Ishikawa (cell line): ENCODE measurements around the gene RAMP1.

Experiments used
- CEBPB ChIP-seq: IDR thresholded peaks from 2 replicates; pipeline ENCODE4 v1.6.1; 2012
- CREB1 ChIP-seq: IDR thresholded peaks from 2 replicates; pipeline ENCODE4 v1.6.1; 2012; ENCODE audit warnings: low read depth
- EGR1 ChIP-seq: IDR thresholded peaks from 2 replicates; pipeline ENCODE4 v1.6.1; 2012
- EP300 ChIP-seq: IDR thresholded peaks from 2 replicates; pipeline ENCODE4 v1.6.1; 2012; ENCODE audit warnings: borderline replicate concordance
- FOXM1 ChIP-seq: IDR thresholded peaks from 2 replicates; pipeline ENCODE4 v1.6.1; 2012; ENCODE audit warnings: low read depth, borderline replicate concordance
- NFIC ChIP-seq: IDR thresholded peaks from 2 replicates; pipeline ENCODE4 v1.6.1; 2012
- RAD21 ChIP-seq: IDR thresholded peaks from 2 replicates; pipeline ENCODE4 v1.6.1; 2012; ENCODE audit warnings: low read depth
- TAF1 ChIP-seq: IDR thresholded peaks from 2 replicates; pipeline ENCODE4 v1.6.1; 2012; ENCODE audit warnings: low read depth, mild to moderate bottlenecking
- TCF12 ChIP-seq: IDR thresholded peaks from 2 replicates; pipeline ENCODE4 v1.6.1; 2012; ENCODE audit warnings: low read depth
- TEAD4 ChIP-seq: IDR thresholded peaks from 2 replicates; pipeline ENCODE4 v1.6.1; 2012
- USF1 ChIP-seq: IDR thresholded peaks from 2 replicates; pipeline ENCODE4 v1.6.1; 2012
- YY1 ChIP-seq: IDR thresholded peaks from 2 replicates; pipeline ENCODE4 v1.6.1; 2012; ENCODE audit warnings: low read depth
- ZBTB7A ChIP-seq: IDR thresholded peaks from 2 replicates; pipeline ENCODE4 v1.6.1; 2012; ENCODE audit warnings: low read depth
- TF ChIP-seq, protein P1 (sequence below): IDR thresholded peaks from 2 replicates; pipeline ENCODE4 v1.6.1; 2012
- TF ChIP-seq, protein P2 (sequence below): IDR thresholded peaks from 2 replicates; pipeline ENCODE4 v1.6.1; 2012; ENCODE audit warnings: low read depth, mild to moderate bottlenecking

RAMP1 gene

GRCh38 chr2:237939251-237939650 is 79.8 kb downstream of the RAMP1 start:
- no peak for TF ChIP-seq YY1

DNA sequence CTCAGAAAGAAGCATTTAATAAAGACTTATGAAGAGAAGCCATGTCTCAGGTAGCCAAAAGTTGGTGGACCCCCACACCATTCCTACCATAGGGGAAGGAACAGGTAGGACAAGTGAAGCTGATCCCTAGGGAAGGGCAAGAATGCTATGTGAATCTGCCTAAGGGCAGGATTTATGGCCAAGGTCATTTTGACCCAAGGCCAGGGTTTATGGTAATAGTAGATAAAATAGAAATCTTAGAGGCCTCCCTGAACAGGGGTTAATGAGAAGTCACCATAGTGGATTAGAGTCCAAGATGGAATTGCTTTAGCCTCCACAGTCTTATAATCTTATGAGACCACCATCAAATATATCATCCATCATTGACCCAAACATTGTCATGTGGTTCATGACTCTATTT is 81.4 kb downstream of the RAMP1 start:
- no peak for TF ChIP-seq EP300
- no peak for TF ChIP-seq CREB1
- no peak for TF ChIP-seq NFIC
- TF ChIP-seq TEAD4, result no peak
- no peak for TF ChIP-seq ZBTB7A
- TF ChIP-seq, protein P1, sequence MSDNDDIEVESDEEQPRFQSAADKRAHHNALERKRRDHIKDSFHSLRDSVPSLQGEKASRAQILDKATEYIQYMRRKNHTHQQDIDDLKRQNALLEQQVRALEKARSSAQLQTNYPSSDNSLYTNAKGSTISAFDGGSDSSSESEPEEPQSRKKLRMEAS, result no peak
- TF ChIP-seq TCF12, result no peak
- TF ChIP-seq, protein P2, sequence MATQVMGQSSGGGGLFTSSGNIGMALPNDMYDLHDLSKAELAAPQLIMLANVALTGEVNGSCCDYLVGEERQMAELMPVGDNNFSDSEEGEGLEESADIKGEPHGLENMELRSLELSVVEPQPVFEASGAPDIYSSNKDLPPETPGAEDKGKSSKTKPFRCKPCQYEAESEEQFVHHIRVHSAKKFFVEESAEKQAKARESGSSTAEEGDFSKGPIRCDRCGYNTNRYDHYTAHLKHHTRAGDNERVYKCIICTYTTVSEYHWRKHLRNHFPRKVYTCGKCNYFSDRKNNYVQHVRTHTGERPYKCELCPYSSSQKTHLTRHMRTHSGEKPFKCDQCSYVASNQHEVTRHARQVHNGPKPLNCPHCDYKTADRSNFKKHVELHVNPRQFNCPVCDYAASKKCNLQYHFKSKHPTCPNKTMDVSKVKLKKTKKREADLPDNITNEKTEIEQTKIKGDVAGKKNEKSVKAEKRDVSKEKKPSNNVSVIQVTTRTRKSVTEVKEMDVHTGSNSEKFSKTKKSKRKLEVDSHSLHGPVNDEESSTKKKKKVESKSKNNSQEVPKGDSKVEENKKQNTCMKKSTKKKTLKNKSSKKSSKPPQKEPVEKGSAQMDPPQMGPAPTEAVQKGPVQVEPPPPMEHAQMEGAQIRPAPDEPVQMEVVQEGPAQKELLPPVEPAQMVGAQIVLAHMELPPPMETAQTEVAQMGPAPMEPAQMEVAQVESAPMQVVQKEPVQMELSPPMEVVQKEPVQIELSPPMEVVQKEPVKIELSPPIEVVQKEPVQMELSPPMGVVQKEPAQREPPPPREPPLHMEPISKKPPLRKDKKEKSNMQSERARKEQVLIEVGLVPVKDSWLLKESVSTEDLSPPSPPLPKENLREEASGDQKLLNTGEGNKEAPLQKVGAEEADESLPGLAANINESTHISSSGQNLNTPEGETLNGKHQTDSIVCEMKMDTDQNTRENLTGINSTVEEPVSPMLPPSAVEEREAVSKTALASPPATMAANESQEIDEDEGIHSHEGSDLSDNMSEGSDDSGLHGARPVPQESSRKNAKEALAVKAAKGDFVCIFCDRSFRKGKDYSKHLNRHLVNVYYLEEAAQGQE, result no peak
- no peak for TF ChIP-seq YY1
- no peak for TF ChIP-seq USF1
- TF ChIP-seq TAF1, result no peak
- no peak for TF ChIP-seq EGR1
- no peak for TF ChIP-seq CEBPB
- TF ChIP-seq RAD21, result no peak
- TF ChIP-seq FOXM1, result no peak

GRCh38 chr2:237941239-237941638 is 81.8 kb downstream of the RAMP1 start:
- TF ChIP-seq RAD21 (no peak), YY1 (no peak), EP300 (no peak), FOXM1 (no peak), EGR1 (no peak), TAF1 (no peak), CEBPB (no peak)
- TF ChIP-seq, protein P1, result no peak
- TF ChIP-seq, protein P2, result no peak

- TF ChIP-seq RAD21 (no peak), ZBTB7A (no peak), EP300 (no peak), YY1 (no peak), CREB1 (no peak), NFIC (no peak), FOXM1 (no peak), TCF12 (no peak), CEBPB (no peak)
- TF ChIP-seq, protein P1, result no peak
Measured at GRCh38 chr2:237942513-237942899, 83.1 kb downstream of the RAMP1 start.

DNA sequence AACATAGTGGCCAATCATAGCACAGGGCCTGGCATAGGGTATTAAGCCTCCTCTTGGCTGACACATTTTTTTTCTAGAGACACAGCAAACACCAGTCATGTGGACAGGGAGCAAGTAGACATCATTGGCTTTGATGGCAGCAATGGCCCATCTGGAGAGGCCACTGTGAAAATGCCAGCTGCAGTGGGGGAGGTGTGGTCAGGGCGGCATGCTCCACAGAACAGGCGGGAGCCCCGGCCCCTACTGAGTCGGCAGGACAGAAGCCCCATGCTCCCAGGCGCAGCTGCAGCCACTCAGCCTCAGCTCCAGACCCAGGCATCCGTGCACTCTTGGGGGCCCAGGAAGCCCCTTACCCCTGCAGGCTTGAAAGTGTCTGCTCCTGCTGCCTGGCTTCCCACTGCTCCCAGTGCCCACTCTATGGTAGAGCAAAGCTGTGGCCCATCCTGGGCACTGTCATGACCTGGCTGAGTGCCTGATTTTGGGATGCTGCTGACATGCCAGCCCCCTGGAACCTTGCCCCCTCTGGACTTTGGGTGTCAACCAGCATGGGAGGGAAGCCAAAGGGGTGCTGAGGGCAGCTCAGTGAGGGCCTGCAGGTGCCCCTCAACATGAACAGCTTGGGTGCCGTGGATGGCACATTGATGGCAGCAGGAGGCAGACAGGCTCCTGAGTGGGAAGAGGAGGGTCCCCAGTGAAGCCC is 84.1 kb downstream of the RAMP1 start:
- TF ChIP-seq FOXM1 (no peak), ZBTB7A (no peak), CREB1 (no peak), USF1 (no peak), TEAD4 (no peak), EP300 (no peak), EGR1 (no peak), TCF12 (no peak), RAD21 (no peak), TAF1 (no peak), YY1 (no peak), NFIC (no peak), CEBPB (no peak)
- TF ChIP-seq, protein P1, result no peak
- TF ChIP-seq, protein P2, result no peak
